GM19455 (cell line): Measurements from ENCODE around the gene SYF2.
"Not testable (repeated sequence)": the region's sequence is repeated elsewhere in the genome, so short reads cannot be mapped to it uniquely, and the experiment has no call there.

Experiments
- ATAC-seq: cut with Tn5 transposase; IDR thresholded peaks from one replicate; pipeline ENCODE4 v1.9.1; 2021; ENCODE audit not compliant: unreplicated experiment

Gene SYF2

GRCh38 chr1:25232027-25232865 lies at the start of gene SYF2:
SYF2 (minus strand) TSS chr1:25232502; CDS start chr1:25232467, 35 bp downstream.
- peak; percentile 74 for ATAC-seq

- not testable (repeated sequence) for ATAC-seq
Observed at GRCh38 chr1:25279693-25280111, 47.4 kb upstream of the SYF2 start.

GRCh38 chr1:25278790-25279189 lies 46.5 kb upstream of the SYF2 start:
- not testable (repeated sequence) for ATAC-seq

GRCh38 chr1:25278358-25278757 lies 46.1 kb upstream of the SYF2 start:
- ATAC-seq, result not testable (repeated sequence)

- ATAC-seq, result not testable (repeated sequence)
Observed at GRCh38 chr1:25277295-25277694, 45.0 kb upstream of the SYF2 start.

- not testable (repeated sequence) for ATAC-seq
Observed at GRCh38 chr1:25275648-25276047, 43.3 kb upstream of the SYF2 start.

GRCh38 chr1:25272238-25272637 lies 39.9 kb upstream of the SYF2 start, which contains the start of gene RHD:
RHD (plus strand) TSS chr1:25272509; CDS start chr1:25272548, 39 bp downstream.
- not testable (repeated sequence) for ATAC-seq

GRCh38 chr1:25268143-25268760 lies 36.0 kb upstream of the SYF2 start:
- not testable (repeated sequence) for ATAC-seq

- peak; percentile 58 for ATAC-seq
Observed at GRCh38 chr1:25267288-25268142, 35.2 kb upstream of the SYF2 start.

- not testable (repeated sequence) for ATAC-seq
Observed at GRCh38 chr1:25266554-25267287, 34.4 kb upstream of the SYF2 start.

- ATAC-seq, result not testable (repeated sequence)
Observed at GRCh38 chr1:25260336-25260735, 28.0 kb upstream of the SYF2 start.

- not testable (repeated sequence) for ATAC-seq
Observed at GRCh38 chr1:25259813-25260212, 27.5 kb upstream of the SYF2 start.

GRCh38 chr1:25257196-25257595 lies 24.9 kb upstream of the SYF2 start:
- no peak for ATAC-seq

- ATAC-seq, result no peak
Observed at GRCh38 chr1:25256578-25256965, 24.3 kb upstream of the SYF2 start.

- no peak for ATAC-seq
Observed at GRCh38 chr1:25255706-25256577, 23.6 kb upstream of the SYF2 start.

- no peak for ATAC-seq
Observed at GRCh38 chr1:25253911-25254310, 21.6 kb upstream of the SYF2 start.

GRCh38 chr1:25247829-25248754 lies 15.8 kb upstream of the SYF2 start:
- peak; percentile 48 for ATAC-seq

- ATAC-seq, result peak; percentile 85
Observed at GRCh38 chr1:25247024-25247828, 14.9 kb upstream of the SYF2 start, which contains the start of gene RSRP1. RSRP1 (minus strand) TSS chr1:25247454; CDS start chr1:25246963, 491 bp downstream.
